ENCODE data around the gene MYO1F.
"Not testable (repeated sequence)": the region's sequence is repeated elsewhere in the genome, so short reads cannot be mapped to it uniquely, and the experiment has no call there.

MYO1F gene

GRCh38 chr19:8515317-8515716 lies 61.9 kb downstream of the MYO1F start:
- DNase-seq (ENCODE audit: low read depth), result peak; percentile 28

- not testable (repeated sequence) for DNase-seq (ENCODE audit: low read depth)
Observed at GRCh38 chr19:8514505-8515009, 62.7 kb downstream of the MYO1F start.

- peak; percentile 92 for DNase-seq (ENCODE audit: low read depth)
Observed at GRCh38 chr19:8513687-8514504, 63.3 kb downstream of the MYO1F start, which contains the start of gene ZNF414. ZNF414 (minus strand) TSS chr19:8514167; CDS start chr19:8514046, 121 bp downstream.

GRCh38 chr19:8513036-8513686 lies 64.1 kb downstream of the MYO1F start:
- no peak for DNase-seq (ENCODE audit: low read depth)

GRCh38 chr19:8512115-8512967 lies 64.9 kb downstream of the MYO1F start:
- DNase-seq (ENCODE audit: low read depth), result no peak

GRCh38 chr19:8511573-8512101 lies 65.6 kb downstream of the MYO1F start:
- no peak for DNase-seq (ENCODE audit: low read depth)

GRCh38 chr19:8510589-8511115 lies 66.6 kb downstream of the MYO1F start:
- DNase-seq (ENCODE audit: low read depth), result no peak

- DNase-seq (ENCODE audit: low read depth), result no peak
Observed at GRCh38 chr19:8506402-8506957, 70.8 kb downstream of the MYO1F start.

- DNase-seq (ENCODE audit: low read depth), result peak; percentile 46
Observed at GRCh38 chr19:8505680-8506401, 71.4 kb downstream of the MYO1F start.

GRCh38 chr19:8504919-8505318 lies 72.3 kb downstream of the MYO1F start:
- DNase-seq (ENCODE audit: low read depth), result no peak

- DNase-seq (ENCODE audit: low read depth), result no peak
Observed at GRCh38 chr19:8504171-8504570, 73.1 kb downstream of the MYO1F start.

GRCh38 chr19:8503510-8503909 lies 73.7 kb downstream of the MYO1F start:
- no peak for DNase-seq (ENCODE audit: low read depth)

GRCh38 chr19:8501981-8502380 lies 75.3 kb downstream of the MYO1F start:
- no peak for DNase-seq (ENCODE audit: low read depth)

- no peak for DNase-seq (ENCODE audit: low read depth)
Observed at GRCh38 chr19:8501516-8501915, 75.7 kb downstream of the MYO1F start.

GRCh38 chr19:8500158-8500557 lies 77.1 kb downstream of the MYO1F start:
- no peak for DNase-seq (ENCODE audit: low read depth)

GRCh38 chr19:8499048-8499833 lies 78.0 kb downstream of the MYO1F start:
- DNase-seq (ENCODE audit: low read depth), result no peak

GRCh38 chr19:8498295-8498694 lies 78.9 kb downstream of the MYO1F start:
- no peak for DNase-seq (ENCODE audit: low read depth)

- DNase-seq (ENCODE audit: low read depth), result no peak
Observed at GRCh38 chr19:8494158-8494557, 83.1 kb downstream of the MYO1F start.

- no peak for DNase-seq (ENCODE audit: low read depth)
Observed at GRCh38 chr19:8491574-8491973, 85.7 kb downstream of the MYO1F start.

- no peak for DNase-seq (ENCODE audit: low read depth)
Observed at GRCh38 chr19:8490873-8491272, 86.4 kb downstream of the MYO1F start.
